ENCODE data around the gene ZNF493.

- TF ChIP-seq CTCF (IDR thresholded peaks at IDR 0.05) (no peak), POLR2A (IDR thresholded peaks at IDR 0.05) (no peak)
These were observed 58.0 kb downstream of the ZNF493 start for GRCh38 chr19:21454901-21455300.

Measured in esophagus squamous epithelium (tissue), 4 donors.